Measurements from ENCODE around the gene MAP4.

The MAP4 gene

GRCh38 chr3:48013288-48013980, 2.8 kb downstream of the MAP4 start:
- TF ChIP-seq TEAD4 (IDR thresholded peaks at IDR 0.05) = no peak
- no peak for TF ChIP-seq REST (IDR thresholded peaks at IDR 0.05; ENCODE audit: low read depth)
- TF ChIP-seq NFIC (IDR thresholded peaks at IDR 0.05) = peak; percentile 16; the same call in 1 of the 2 replicates

- no peak for TF ChIP-seq CREB1 (IDR thresholded peaks at IDR 0.05; ENCODE audit: low read depth)
- TF ChIP-seq EP300 (IDR thresholded peaks at IDR 0.05; ENCODE audit: borderline replicate concordance) = no peak
- TF ChIP-seq NFIC (IDR thresholded peaks at IDR 0.05) = no peak
- no peak for TF ChIP-seq EGR1 (IDR thresholded peaks at IDR 0.05)
- TF ChIP-seq MAX (IDR thresholded peaks at IDR 0.05) = no peak
- no peak for TF ChIP-seq TCF12 (IDR thresholded peaks at IDR 0.05; ENCODE audit: low read depth)
- no peak for TF ChIP-seq USF1 (IDR thresholded peaks at IDR 0.05)
- TF ChIP-seq CEBPB (IDR thresholded peaks at IDR 0.05) = no peak
- TF ChIP-seq TEAD4 (IDR thresholded peaks at IDR 0.05) = no peak
Measured at GRCh38 chr3:48012659-48013058, 3.6 kb downstream of the MAP4 start.

GRCh38 chr3:48004694-48005093, 11.5 kb downstream of the MAP4 start:
- TF ChIP-seq ZBTB7A (IDR thresholded peaks at IDR 0.05; ENCODE audit: low read depth) = no peak
- no peak for TF ChIP-seq REST (IDR thresholded peaks at IDR 0.05; ENCODE audit: low read depth)
- TF ChIP-seq USF1 (IDR thresholded peaks at IDR 0.05) = no peak
- no peak for TF ChIP-seq EP300 (IDR thresholded peaks at IDR 0.05; ENCODE audit: borderline replicate concordance)
- no peak for TF ChIP-seq TEAD4 (IDR thresholded peaks at IDR 0.05)
- TF ChIP-seq RAD21 (IDR thresholded peaks at IDR 0.05; ENCODE audit: low read depth) = no peak
- no peak for TF ChIP-seq CEBPB (IDR thresholded peaks at IDR 0.05)
- TF ChIP-seq EGR1 (IDR thresholded peaks at IDR 0.05) = no peak
- no peak for TF ChIP-seq TCF12 (IDR thresholded peaks at IDR 0.05; ENCODE audit: low read depth)
- no peak for TF ChIP-seq TAF1 (IDR thresholded peaks at IDR 0.05; ENCODE audit: low read depth)
- no peak for TF ChIP-seq MAX (IDR thresholded peaks at IDR 0.05)
- TF ChIP-seq NFIC (IDR thresholded peaks at IDR 0.05) = no peak
- no peak for TF ChIP-seq CREB1 (IDR thresholded peaks at IDR 0.05; ENCODE audit: low read depth)
- TF ChIP-seq YY1 (IDR thresholded peaks at IDR 0.05; ENCODE audit: low read depth) = no peak
- TF ChIP-seq FOXM1 (IDR thresholded peaks at IDR 0.05; ENCODE audit: borderline replicate concordance, low read depth) = no peak

GRCh38 chr3:48002787-48003186, 13.4 kb downstream of the MAP4 start:
- TF ChIP-seq USF1 (IDR thresholded peaks at IDR 0.05) = no peak
- TF ChIP-seq CEBPB (IDR thresholded peaks at IDR 0.05) = no peak
- TF ChIP-seq YY1 (IDR thresholded peaks at IDR 0.05; ENCODE audit: low read depth) = no peak
- TF ChIP-seq EGR1 (IDR thresholded peaks at IDR 0.05) = no peak
- TF ChIP-seq EP300 (IDR thresholded peaks at IDR 0.05; ENCODE audit: borderline replicate concordance) = no peak

- TF ChIP-seq FOXM1 (IDR thresholded peaks at IDR 0.05; ENCODE audit: borderline replicate concordance, low read depth) = no peak
- no peak for TF ChIP-seq TEAD4 (IDR thresholded peaks at IDR 0.05)
- no peak for TF ChIP-seq TAF1 (IDR thresholded peaks at IDR 0.05; ENCODE audit: low read depth)
- TF ChIP-seq TCF12 (IDR thresholded peaks at IDR 0.05; ENCODE audit: low read depth) = no peak
Measured at GRCh38 chr3:48001991-48002390, 14.2 kb downstream of the MAP4 start.

- TF ChIP-seq REST (IDR thresholded peaks at IDR 0.05; ENCODE audit: low read depth) (no peak), EGR1 (IDR thresholded peaks at IDR 0.05) (no peak), YY1 (IDR thresholded peaks at IDR 0.05; ENCODE audit: low read depth) (no peak), NFIC (IDR thresholded peaks at IDR 0.05) (no peak), FOXM1 (IDR thresholded peaks at IDR 0.05; ENCODE audit: borderline replicate concordance, low read depth) (no peak), ZBTB7A (IDR thresholded peaks at IDR 0.05; ENCODE audit: low read depth) (no peak), CREB1 (IDR thresholded peaks at IDR 0.05; ENCODE audit: low read depth) (no peak), EP300 (IDR thresholded peaks at IDR 0.05; ENCODE audit: borderline replicate concordance) (no peak), TCF12 (IDR thresholded peaks at IDR 0.05; ENCODE audit: low read depth) (no peak)
Measured at GRCh38 chr3:48000212-48000611, 16.0 kb downstream of the MAP4 start.

All from Ishikawa (cell line).